Stimulated activated naive CD8-positive, alpha-beta T cell treated with anti-CD3 and anti-CD28 coated beads, Interleukin-15, amount 100 ng/mL, for 72 hours (primary cell): ENCODE results near the gene FAF1.

Source experiments
- ATAC-seq: fragments of 150-1000 bp; cut with Tn5 transposase; 2 replicates; pipeline ENCODE4 v1.10.0; 2021; ENCODE audit warnings: mild to moderate bottlenecking, moderate library complexity
- DNase-seq, 2 donors: peaks; one replicate each; pipeline ENCODE4 v3.0.0; 2021 to 2022
- H3K27ac Mint-ChIP-seq, 2 donors: one replicate each; pipeline ENCODE4 v1.8.0; 2022; ENCODE audit warnings: mild to moderate bottlenecking in 2 of 2, mixed read lengths in 2 of 2, moderate library complexity in 2 of 2
- H3K27me3 Mint-ChIP-seq: one replicate; pipeline ENCODE4 v1.8.0; 2022; ENCODE audit warnings: mixed read lengths
- H3K4me1 Mint-ChIP-seq: one replicate; pipeline ENCODE4 v1.8.0; 2022; ENCODE audit warnings: mild to moderate bottlenecking, mixed read lengths
- H3K4me3 Mint-ChIP-seq, 2 donors: one replicate each; pipeline ENCODE4 v1.8.0; 2022; ENCODE audit warnings: mild to moderate bottlenecking in 2 of 2, mixed read lengths in 2 of 2, moderate library complexity in 1 of 2
- H3K9me3 Mint-ChIP-seq, 2 donors: one replicate each; pipeline ENCODE4 v1.8.0; 2022; ENCODE audit warnings: mixed read lengths in 2 of 2

Gene FAF1

GRCh38 chr1:50861772-50862171, 98.3 kb downstream of the FAF1 start:
- ATAC-seq (no peak), DNase-seq (no peak)
- Mint-ChIP-seq H3K4me1 (peaks cover 12% of the 10 kb centered on the region), H3K9me3 (peaks cover 45 to 47% of the 10 kb centered on the region in 2 donors), H3K27ac (no peak overlapping the region), H3K4me3 (no peak overlapping the region), H3K27me3 (no peaks in the 10 kb centered on the region)

GRCh38 chr1:50860702-50861101, 99.4 kb downstream of the FAF1 start:
- H3K4me3 Mint-ChIP-seq = no peak overlapping the region
- DNase-seq = no peak
- peaks cover 12% of the 10 kb centered on the region for H3K4me1 Mint-ChIP-seq
- H3K27ac Mint-ChIP-seq = no peak overlapping the region
- H3K27me3 Mint-ChIP-seq = no peaks in the 10 kb centered on the region
- no peak for ATAC-seq
- H3K9me3 Mint-ChIP-seq = peaks cover 35 to 36% of the 10 kb centered on the region in 2 donors

GRCh38 chr1:50860256-50860655, 99.8 kb downstream of the FAF1 start:
- Mint-ChIP-seq H3K27ac (no peak overlapping the region), H3K4me1 (peaks cover 12% of the 10 kb centered on the region), H3K9me3 (peaks cover 35 to 36% of the 10 kb centered on the region in 2 donors), H3K4me3 (no peak overlapping the region), H3K27me3 (no peaks in the 10 kb centered on the region)
- no peak for ATAC-seq
- DNase-seq = no peak

- Mint-ChIP-seq H3K4me3 (no peak overlapping the region), H3K27me3 (no peaks in the 10 kb centered on the region), H3K9me3 (peaks cover 35 to 36% of the 10 kb centered on the region in 2 donors), H3K4me1 (peaks cover 12% of the 10 kb centered on the region), H3K27ac (no peak overlapping the region)
- DNase-seq (no peak), ATAC-seq (no peak)
These were observed 100.4 kb downstream of the FAF1 start for GRCh38 chr1:50859657-50860056.

GRCh38 chr1:50858761-50859160, 101.3 kb downstream of the FAF1 start:
- peaks cover 35 to 36% of the 10 kb centered on the region in 2 donors for H3K9me3 Mint-ChIP-seq
- no peak for ATAC-seq
- H3K4me3 Mint-ChIP-seq = no peak overlapping the region
- H3K27me3 Mint-ChIP-seq = no peaks in the 10 kb centered on the region
- DNase-seq = no peak
- H3K4me1 Mint-ChIP-seq = peaks cover 12% of the 10 kb centered on the region
- H3K27ac Mint-ChIP-seq = no peak overlapping the region

- Mint-ChIP-seq H3K27ac (no peak overlapping the region), H3K4me1 (peaks cover 12% of the 10 kb centered on the region), H3K9me3 (peaks cover 31 to 35% of the 10 kb centered on the region in 2 donors), H3K4me3 (no peak overlapping the region), H3K27me3 (no peaks in the 10 kb centered on the region)
- ATAC-seq (no peak), DNase-seq (no peak)
These were observed 102.4 kb downstream of the FAF1 start for GRCh38 chr1:50857702-50858101.

- DNase-seq (no peak), ATAC-seq (no peak)
- Mint-ChIP-seq H3K27me3 (no peaks in the 10 kb centered on the region), H3K27ac (no peak overlapping the region), H3K9me3 (no peaks in the 10 kb centered on the region), H3K4me3 (no peak overlapping the region), H3K4me1 (peaks cover 13% of the 10 kb centered on the region)
These were observed 106.7 kb downstream of the FAF1 start for GRCh38 chr1:50853325-50853724.

- Mint-ChIP-seq H3K4me3 (no peak overlapping the region), H3K4me1 (peaks cover 13% of the 10 kb centered on the region), H3K27me3 (no peaks in the 10 kb centered on the region), H3K27ac (no peak overlapping the region), H3K9me3 (peaks cover 2% of the 10 kb centered on the region in 2 donors)
- ATAC-seq (no peak), DNase-seq (no peak)
These were observed 107.2 kb downstream of the FAF1 start for GRCh38 chr1:50852889-50853288.

GRCh38 chr1:50851466-50851865, 108.6 kb downstream of the FAF1 start:
- peaks cover 12 to 13% of the 10 kb centered on the region in 2 donors for H3K9me3 Mint-ChIP-seq
- DNase-seq (no peak), ATAC-seq (no peak)
- H3K27me3 Mint-ChIP-seq = no peaks in the 10 kb centered on the region
- H3K4me1 Mint-ChIP-seq = peaks cover 20% of the 10 kb centered on the region
- H3K4me3 Mint-ChIP-seq = no peak overlapping the region
- H3K27ac Mint-ChIP-seq = no peak overlapping the region

- no peak overlapping the region for H3K27ac Mint-ChIP-seq
- no peak for ATAC-seq
- peaks cover 24% of the 10 kb centered on the region for H3K4me1 Mint-ChIP-seq
- H3K27me3 Mint-ChIP-seq = no peaks in the 10 kb centered on the region
- no peak for DNase-seq
- peaks cover 12 to 13% of the 10 kb centered on the region in 2 donors for H3K9me3 Mint-ChIP-seq
- no peak overlapping the region for H3K4me3 Mint-ChIP-seq
These were observed 109.0 kb downstream of the FAF1 start for GRCh38 chr1:50851034-50851433.

- Mint-ChIP-seq H3K4me1 (peaks cover 30% of the 10 kb centered on the region), H3K27me3 (no peaks in the 10 kb centered on the region), H3K4me3 (no peak overlapping the region), H3K27ac (no peak overlapping the region), H3K9me3 (peaks cover 12 to 13% of the 10 kb centered on the region in 2 donors)
- no peak for ATAC-seq
- no peak for DNase-seq
These were observed 112.8 kb downstream of the FAF1 start for GRCh38 chr1:50847303-50847702.

- Mint-ChIP-seq H3K27me3 (no peaks in the 10 kb centered on the region), H3K4me3 (no peak overlapping the region), H3K27ac (no peak overlapping the region), H3K4me1 (peaks cover 26% of the 10 kb centered on the region), H3K9me3 (peaks cover 12 to 13% of the 10 kb centered on the region in 2 donors)
- no peak for ATAC-seq
- no peak for DNase-seq
These were observed 113.7 kb downstream of the FAF1 start for GRCh38 chr1:50846224-50846839.

- ATAC-seq (no peak), DNase-seq (no peak)
- peaks cover 18% of the 10 kb centered on the region for H3K4me1 Mint-ChIP-seq
- no peak overlapping the region for H3K27ac Mint-ChIP-seq
- H3K4me3 Mint-ChIP-seq = no peak overlapping the region
- peaks cover 0 to under 1% of the 10 kb centered on the region in 2 donors for H3K9me3 Mint-ChIP-seq
- H3K27me3 Mint-ChIP-seq = no peaks in the 10 kb centered on the region
These were observed 118.2 kb downstream of the FAF1 start for GRCh38 chr1:50841791-50842387.

- Mint-ChIP-seq H3K27me3 (no peaks in the 10 kb centered on the region), H3K4me1 (peaks cover 10% of the 10 kb centered on the region), H3K4me3 (no peak overlapping the region), H3K27ac (no peak overlapping the region), H3K9me3 (peaks cover 12 to 13% of the 10 kb centered on the region in 2 donors)
- no peak for DNase-seq
- ATAC-seq = no peak
These were observed 124.0 kb downstream of the FAF1 start for GRCh38 chr1:50836117-50836516.

- Mint-ChIP-seq H3K4me3 (no peak overlapping the region), H3K9me3 (peaks cover 12 to 13% of the 10 kb centered on the region in 2 donors), H3K4me1 (peaks cover 10% of the 10 kb centered on the region), H3K27ac (no peak overlapping the region), H3K27me3 (no peaks in the 10 kb centered on the region)
- ATAC-seq (no peak), DNase-seq (no peak)
These were observed 126.9 kb downstream of the FAF1 start for GRCh38 chr1:50833216-50833615.

GRCh38 chr1:50832167-50832566, 127.9 kb downstream of the FAF1 start:
- ATAC-seq (no peak), DNase-seq (no peak)
- H3K27me3 Mint-ChIP-seq = no peaks in the 10 kb centered on the region
- no peak overlapping the region for H3K4me3 Mint-ChIP-seq
- peaks cover 10% of the 10 kb centered on the region for H3K4me1 Mint-ChIP-seq
- H3K9me3 Mint-ChIP-seq = peaks cover 12 to 13% of the 10 kb centered on the region in 2 donors
- no peak overlapping the region for H3K27ac Mint-ChIP-seq
